K562 (cell line): ENCODE measurements around the gene ADARB2. TPM values are rescaled to one million over a fixed set of nuclear protein-coding genes. Genes with fewer than 3 reads are reported as not detected.
"Not testable (repeated sequence)": the region's sequence is repeated elsewhere in the genome, so short reads cannot be mapped to it uniquely, and the experiment has no call there.

Experiments used
- ATAC-seq: fragments of 200-7000 bp; cut with Tn5 transposase; 3 replicates; pipeline ENCODE4 v1.9.1; 2020; ENCODE audit warnings: moderate library complexity
- BruUV-seq: library from RNA; stranded (reverse); fragments of 400-500 nt; replicated peaks from 2 replicates; lab custom pipeline; 2021; lab: Mats Ljungman, UMichigan
- CTCF ChIA-PET: fragments of 300-600 bp; formaldehyde crosslinking; extraction: SDS; loops from one replicate; lab custom pipeline; 2021; ENCODE audit warnings: low intra/inter-chr PET ratio; lab: Yijun Ruan, JAX
- POLR2A ChIA-PET: fragments of 300-600, 350-650 bp; sonication (Branson Sonifier 250); formaldehyde crosslinking; extraction: SDS; loops from one replicate; lab custom pipeline; 2021; ENCODE audit warnings: antibody characterized with exemption, inconsistent platforms; lab: Yijun Ruan, JAX
- DNase-seq, 4 experiments: peaks; one replicate each; pipeline versions ENCODE4 v3.0.0 to v3.0.0-alpha.2; 2011 to 2018; ENCODE audit warnings: low spot score in 3 of 4, mixed read lengths in 3 of 4; ENCODE audit errors: extremely low read depth in 1 of 4
- FAIRE-seq: peaks from 2 replicates; lab custom pipeline; 2011; peaks lifted over from hg19 to GRCh38; lab: Jason Lieb, UNC
- H2AFZ ChIP-seq: 2 replicates; pipeline ENCODE4 v1.6.0; 2011; ENCODE audit warnings: low read depth, low read length, control low read depth, inconsistent platforms
- H3K27ac ChIP-seq: fragments of 200-600 bp; 3 replicates; pipeline ENCODE4 v1.8.0; 2011; ENCODE audit warnings: low read depth, mild to moderate bottlenecking, control low read depth, inconsistent platforms, low read length, moderate library complexity, mixed read lengths; ENCODE audit errors: extremely low read depth
- H3K27me3 ChIP-seq, 2 experiments: fragments of 300-600 bp in 1 of 2; 2 replicates in 1 of 2; 3 replicates in 1 of 2; pipeline versions ENCODE4 v1.6.0 to v1.8.0; 2011; ENCODE audit warnings: inconsistent platforms in 2 of 2, low read length in 2 of 2, mild to moderate bottlenecking in 1 of 2, mixed read lengths in 1 of 2, moderate library complexity in 1 of 2; ENCODE audit not compliant: control insufficient read depth in 2 of 2, insufficient read depth in 2 of 2
- H3K36me3 ChIP-seq: fragments of 300-600 bp; 3 replicates; pipeline ENCODE4 v1.8.0; 2011; ENCODE audit warnings: mild to moderate bottlenecking, low read length, inconsistent platforms; ENCODE audit not compliant: control insufficient read depth, insufficient read depth
- H3K4me1 ChIP-seq, 2 experiments: fragments of 200-600 bp in 1 of 2; replicated peaks in 1 of 2; 2 replicates in 1 of 2; 3 replicates in 1 of 2; pipeline versions ENCODE4 v1.5.1 to v1.8.0; 2011; ENCODE audit warnings: inconsistent platforms in 2 of 2, low read length in 2 of 2, mild to moderate bottlenecking in 1 of 2, mixed read lengths in 1 of 2, moderate library complexity in 1 of 2; ENCODE audit not compliant: control insufficient read depth in 2 of 2, insufficient read depth in 2 of 2
- H3K4me2 ChIP-seq: 2 replicates; pipeline ENCODE4 v1.6.1; 2011; ENCODE audit warnings: low read length, control low read depth, inconsistent platforms, mixed read lengths; ENCODE audit not compliant: insufficient read depth
- H3K4me3 ChIP-seq: fragments of 200-600 bp; sonication (generic), shearing (Covaris generic); 2 replicates; pipeline ENCODE4 v1.5.1; 2016; ENCODE audit warnings: control low read depth, inconsistent platforms
- H3K79me2 ChIP-seq: fragments of 200-600 bp; 3 replicates; pipeline ENCODE4 v1.8.0; 2011; ENCODE audit warnings: low read length, inconsistent platforms; ENCODE audit not compliant: control insufficient read depth, insufficient read depth
- H3K9ac ChIP-seq, 2 experiments: 2 replicates each; pipeline versions ENCODE4 v1.6.0 to v1.6.1; 2011; ENCODE audit warnings: low read depth in 2 of 2, low read length in 2 of 2, control low read depth in 1 of 2, inconsistent platforms in 1 of 2, mild to moderate bottlenecking in 1 of 2, mixed read lengths in 1 of 2; ENCODE audit not compliant: insufficient read depth in 1 of 2
- H3K9me1 ChIP-seq: one replicate; pipeline ENCODE4 v1.6.0; 2011; ENCODE audit warnings: inconsistent platforms, mild to moderate bottlenecking, low read length, moderate library complexity; ENCODE audit not compliant: control insufficient read depth, insufficient read depth
- H3K9me3 ChIP-seq: replicated peaks from 2 replicates; pipeline ENCODE4 v1.5.1; 2011; ENCODE audit warnings: low read depth, low read length, inconsistent platforms; ENCODE audit not compliant: control insufficient read depth, insufficient read depth
- H4K20me1 ChIP-seq: replicated peaks from 2 replicates; pipeline ENCODE4 v1.6.1; 2011; ENCODE audit warnings: low read length, inconsistent platforms, mixed read lengths; ENCODE audit not compliant: control insufficient read depth, insufficient read depth
- SMAD3 ChIP-seq: fragments of 450-650 bp; formaldehyde crosslinking; conservative IDR thresholded peaks from 2 replicates; pipeline ENCODE4 v1.4.0; 2020; ENCODE audit warnings: mild to moderate bottlenecking
- WGBS: fragments of 100-300 bp; shearing (Covaris generic); methylation state at CpG from one replicate; pipeline ENCODE4 v1.1.6; 2016; ENCODE audit warnings: low coverage, mixed read lengths; ENCODE audit not compliant: insufficient coverage; ENCODE audit errors: missing lambda C conversion rate; 5-methylcytosine and 5-hydroxymethylcytosine counted together
- in situ Hi-C: fragments of 300-500 bp; cut with MboI; formaldehyde crosslinking; loops from 4 replicates; pipeline ENCODE4 v1.15.0; 2018; ENCODE audit warnings: inconsistent platforms, mixed read lengths
- intact Hi-C: fragments of 100-400 bp; cut with micrococcal nuclease; formaldehyde crosslinking; loops from 2 replicates; pipeline ENCODE4 v1.14.2; 2022
- polyA plus RNA-seq, 8 experiments: library from polyadenylated mRNA; depleted of rRNA in 4 of 8; stranded (reverse) in 5 of 8; unstranded in 3 of 8; fragments of >200 nt; fragmentation: Nextera tagmentation in 2 of 8; fragmentation: Illumina TruSeq in 1 of 8; extraction: Ambion mirVana in 2 of 8; extraction: Trizol in 1 of 8; gene quantifications; 2 replicates each; pipeline versions ENCODE4 v1.2.1 to v1.2.3, GENCODE V29; 2011 to 2014; ENCODE audit warnings: inconsistent platforms in 1 of 8, missing spikeins in 1 of 8
- total RNA-seq, 7 experiments: library from RNA; depleted of rRNA in 6 of 7; stranded (reverse); fragments of >200 nt in 6 of 7; fragmentation: Illumina TruSeq in 2 of 7; extraction: Trizol in 2 of 7; gene quantifications; 2 replicates each; pipeline versions ENCODE4 v1.2.1 to v1.2.3, GENCODE V29; 2011 to 2021; ENCODE audit warnings: low replicate concordance in 1 of 7
- TF ChIP-seq, protein P1 (sequence below), 2 experiments: IDR thresholded peaks; 2 replicates each; pipeline ENCODE4 v1.6.1; 2011; ENCODE audit warnings: borderline replicate concordance in 1 of 2, control low read depth in 1 of 2, low read depth in 1 of 2, low read length in 1 of 2, mild to moderate bottlenecking in 1 of 2, mixed read lengths in 1 of 2, moderate library complexity in 1 of 2; ENCODE audit not compliant: insufficient read depth in 1 of 2, insufficient read length in 1 of 2, poor library complexity in 1 of 2, severe bottlenecking in 1 of 2; ENCODE audit errors: extremely low read depth in 1 of 2
- TF ChIP-seq, protein P2 (sequence below): sonication (generic); formaldehyde crosslinking; IDR thresholded peaks from 2 replicates; pipeline ENCODE4 v1.5.0; 2020; ENCODE audit warnings: missing genetic modification reagents
- TF ChIP-seq, protein P3 (sequence below): IDR thresholded peaks from 2 replicates; pipeline ENCODE4 v1.6.1; 2016; ENCODE audit warnings: missing genetic modification characterization, missing compliant biosample characterization

The ADARB2 gene
- total and polyA plus RNA-seq, 9 of the 15 experiments (the other 6 are each of a cell fraction or from before 2014, with no cell fraction given): not detected

DNA sequence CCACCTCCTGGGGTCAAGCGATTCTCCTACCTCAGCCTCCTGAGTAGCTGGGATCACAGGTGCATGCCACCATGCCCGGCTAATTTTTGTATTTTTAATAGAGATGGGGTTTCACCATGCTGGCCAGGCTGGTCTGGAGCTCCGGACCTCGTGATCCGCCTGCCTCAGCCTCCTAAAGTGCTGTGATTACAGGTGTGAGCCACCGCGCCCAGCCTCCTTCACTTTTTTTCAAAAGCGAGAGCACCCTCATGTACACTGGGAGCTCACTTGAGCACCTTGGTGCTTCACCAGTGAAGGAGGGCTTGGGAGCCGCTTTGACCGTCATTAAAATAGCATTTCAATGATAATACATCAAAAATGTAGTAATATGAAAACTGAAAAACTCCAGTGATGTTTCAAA, 578.8 kb downstream of the ADARB2 start:
- BruUV-seq, POLR2A ChIA-PET, H4K20me1 ChIP-seq, DNase-seq, H2AFZ ChIP-seq, H3K9me3 ChIP-seq, intact Hi-C loops, H3K9me1 ChIP-seq, FAIRE-seq: not testable (repeated sequence)
- H3K9ac ChIP-seq: peak overlapping the region in 1 of 2 experiments; percentile 79; a peak in 2 of 4 replicates
- H3K36me3 ChIP-seq: peaks cover 34% of the 10 kb centered on the region; the same call in 2 of the 3 replicates
- peak overlapping the region; percentile 50 for H3K4me3 ChIP-seq
- H3K79me2 ChIP-seq: peaks cover 29% of the 10 kb centered on the region
- peak overlapping the region; percentile 55 for H3K27ac ChIP-seq
- TF ChIP-seq, protein P1, sequence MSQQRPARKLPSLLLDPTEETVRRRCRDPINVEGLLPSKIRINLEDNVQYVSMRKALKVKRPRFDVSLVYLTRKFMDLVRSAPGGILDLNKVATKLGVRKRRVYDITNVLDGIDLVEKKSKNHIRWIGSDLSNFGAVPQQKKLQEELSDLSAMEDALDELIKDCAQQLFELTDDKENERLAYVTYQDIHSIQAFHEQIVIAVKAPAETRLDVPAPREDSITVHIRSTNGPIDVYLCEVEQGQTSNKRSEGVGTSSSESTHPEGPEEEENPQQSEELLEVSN (IDR thresholded peaks at IDR 0.05; ENCODE audit: borderline replicate concordance in 1 of 2, extremely low read depth in 1 of 2, insufficient read depth in 1 of 2, insufficient read length in 1 of 2, low read depth in 1 of 2, low read length in 1 of 2, poor library complexity in 1 of 2, severe bottlenecking in 1 of 2): peak in 1 of 2 experiments; percentile 0
- TF ChIP-seq, all 486 proteins: peak for 1; not testable (repeated sequence) for 485
- Histone ChIP-seq H3K4me2 (peak overlapping the region; percentile 77), H3K27me3 (peaks cover 0 to 30% of the 10 kb centered on the region in 2 experiments; a peak in 1 of 5 replicates), H3K4me1 (peaks cover 7 to 36% of the 10 kb centered on the region in 2 experiments; a peak in 4 of 5 replicates)
- in situ Hi-C loops, CTCF ChIA-PET, ATAC-seq: not testable (repeated sequence)
- 2% methylated on average over 8 of the region's 10 CpGs for WGBS

DNA sequence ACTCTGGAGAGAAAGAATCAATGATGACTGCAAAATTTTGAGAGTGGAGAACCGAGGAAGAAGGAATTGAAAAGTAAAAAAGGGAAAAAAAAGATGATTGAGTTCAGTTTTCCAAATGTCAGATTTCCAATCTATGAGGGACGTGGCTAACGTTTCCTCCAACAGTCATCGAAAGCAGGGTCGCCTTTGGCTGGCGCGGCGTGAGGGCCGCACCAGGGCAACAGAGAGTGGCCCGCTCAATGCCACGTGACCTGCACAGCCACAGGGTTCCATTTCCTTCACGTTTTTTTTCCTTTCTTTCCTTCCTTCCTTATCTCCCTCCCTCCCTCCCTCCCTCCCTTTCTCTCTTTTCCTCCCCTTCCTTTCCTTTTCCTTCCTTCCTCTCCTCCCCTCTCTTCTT, 579.3 kb downstream of the ADARB2 start:
- no peak for ATAC-seq
- no peak overlapping the region; the same call in 2 of the 3 replicates for H3K27ac ChIP-seq
- TF ChIP-seq, protein P2, sequence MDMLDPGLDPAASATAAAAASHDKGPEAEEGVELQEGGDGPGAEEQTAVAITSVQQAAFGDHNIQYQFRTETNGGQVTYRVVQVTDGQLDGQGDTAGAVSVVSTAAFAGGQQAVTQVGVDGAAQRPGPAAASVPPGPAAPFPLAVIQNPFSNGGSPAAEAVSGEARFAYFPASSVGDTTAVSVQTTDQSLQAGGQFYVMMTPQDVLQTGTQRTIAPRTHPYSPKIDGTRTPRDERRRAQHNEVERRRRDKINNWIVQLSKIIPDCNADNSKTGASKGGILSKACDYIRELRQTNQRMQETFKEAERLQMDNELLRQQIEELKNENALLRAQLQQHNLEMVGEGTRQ (CRISPR knock-in tag): peak; percentile 34; the same call in 1 of the 2 replicates
- no peak for TF ChIP-seq SMAD3 (CRISPR knock-in tag)
- TF ChIP-seq, protein P3, sequence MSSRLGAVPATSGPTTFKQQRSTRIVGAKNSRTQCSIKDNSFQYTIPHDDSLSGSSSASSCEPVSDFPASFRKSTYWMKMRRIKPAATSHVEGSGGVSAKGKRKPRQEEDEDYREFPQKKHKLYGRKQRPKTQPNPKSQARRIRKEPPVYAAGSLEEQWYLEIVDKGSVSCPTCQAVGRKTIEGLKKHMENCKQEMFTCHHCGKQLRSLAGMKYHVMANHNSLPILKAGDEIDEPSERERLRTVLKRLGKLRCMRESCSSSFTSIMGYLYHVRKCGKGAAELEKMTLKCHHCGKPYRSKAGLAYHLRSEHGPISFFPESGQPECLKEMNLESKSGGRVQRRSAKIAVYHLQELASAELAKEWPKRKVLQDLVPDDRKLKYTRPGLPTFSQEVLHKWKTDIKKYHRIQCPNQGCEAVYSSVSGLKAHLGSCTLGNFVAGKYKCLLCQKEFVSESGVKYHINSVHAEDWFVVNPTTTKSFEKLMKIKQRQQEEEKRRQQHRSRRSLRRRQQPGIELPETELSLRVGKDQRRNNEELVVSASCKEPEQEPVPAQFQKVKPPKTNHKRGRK: 0 out of 2 replicates have a peak, but pooled peaks have one; percentile 29
- TF ChIP-seq, all 486 proteins: peak for 2
- H3K9ac ChIP-seq: no peak overlapping the region; a peak in 1 of 4 replicates
- ChIA-PET CTCF (no interaction called here), POLR2A (no interaction called here)
- no TSS peak for BruUV-seq
- intact Hi-C loops: no loop called here
- H3K79me2 ChIP-seq: peaks cover 29% of the 10 kb centered on the region
- no peak overlapping the region for H2AFZ ChIP-seq
- 0 out of 2 replicates have a peak, but pooled peaks cover 1% of the 10 kb centered on the region for H3K9me3 ChIP-seq
- peaks cover 0 to 30% of the 10 kb centered on the region in 2 experiments; a peak in 2 of 5 replicates for H3K27me3 ChIP-seq
- FAIRE-seq (no peak), DNase-seq (no peak)
- peaks cover 7 to 32% of the 10 kb centered on the region in 2 experiments; a peak in 4 of 5 replicates for H3K4me1 ChIP-seq
- WGBS: 30% methylated on average over 11 of the region's 12 CpGs
- in situ Hi-C loops: no loop called here
- H3K9me1 ChIP-seq: no peaks in the 10 kb centered on the region
- H3K4me2 ChIP-seq: peak overlapping the region; percentile 18; the same call in 1 of the 2 replicates
- H4K20me1 ChIP-seq: no peaks in the 10 kb centered on the region
- H3K36me3 ChIP-seq: peaks cover 31% of the 10 kb centered on the region; the same call in 2 of the 3 replicates
- peak overlapping the region; percentile 50 for H3K4me3 ChIP-seq
